Measurements from ENCODE around the gene AHSG.

- no peak for TF ChIP-seq POLR2A (IDR thresholded peaks at IDR 0.05)
- TF ChIP-seq, protein P1, sequence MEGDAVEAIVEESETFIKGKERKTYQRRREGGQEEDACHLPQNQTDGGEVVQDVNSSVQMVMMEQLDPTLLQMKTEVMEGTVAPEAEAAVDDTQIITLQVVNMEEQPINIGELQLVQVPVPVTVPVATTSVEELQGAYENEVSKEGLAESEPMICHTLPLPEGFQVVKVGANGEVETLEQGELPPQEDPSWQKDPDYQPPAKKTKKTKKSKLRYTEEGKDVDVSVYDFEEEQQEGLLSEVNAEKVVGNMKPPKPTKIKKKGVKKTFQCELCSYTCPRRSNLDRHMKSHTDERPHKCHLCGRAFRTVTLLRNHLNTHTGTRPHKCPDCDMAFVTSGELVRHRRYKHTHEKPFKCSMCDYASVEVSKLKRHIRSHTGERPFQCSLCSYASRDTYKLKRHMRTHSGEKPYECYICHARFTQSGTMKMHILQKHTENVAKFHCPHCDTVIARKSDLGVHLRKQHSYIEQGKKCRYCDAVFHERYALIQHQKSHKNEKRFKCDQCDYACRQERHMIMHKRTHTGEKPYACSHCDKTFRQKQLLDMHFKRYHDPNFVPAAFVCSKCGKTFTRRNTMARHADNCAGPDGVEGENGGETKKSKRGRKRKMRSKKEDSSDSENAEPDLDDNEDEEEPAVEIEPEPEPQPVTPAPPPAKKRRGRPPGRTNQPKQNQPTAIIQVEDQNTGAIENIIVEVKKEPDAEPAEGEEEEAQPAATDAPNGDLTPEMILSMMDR (IDR thresholded peaks at IDR 0.05), result no peak
Measured at GRCh38 chr3:186582541-186582940, 30.3 kb upstream of the AHSG start.

Data from adrenal gland (tissue), 5 donors.